Measurements from ENCODE around the gene RERE. TPM values are rescaled to one million over a fixed set of nuclear protein-coding genes. Genes with fewer than 3 reads are reported as not detected.

RERE gene
- 64.6 TPM for total RNA-seq

GRCh38 chr1:8817412-8818324 lies at the start of gene RERE:
Gene RERE, minus strand, starts transcription at chr1:8817640.
- peak in 1 of 3 experiments; percentile 7 for TF ChIP-seq CTCF (IDR thresholded peaks at IDR 0.05)
- H3K27ac ChIP-seq = peak within 1 kb of the TSS; percentile 83 to 96
- peaks cover 0 to 6% of the 10 kb centered on the region in 2 donors for H3K4me1 ChIP-seq
- intact Hi-C loops (cut with DNase I) = loop anchor here (2.0 kb wide), 1 partner anchor 31 kb away; no protein-coding TSS in a partner anchor
- no peaks in the 10 kb centered on the region for H3K9me3 ChIP-seq
- peak within 1 kb of the TSS; percentile 60 to 98 for H3K4me3 ChIP-seq
- H3K36me3 ChIP-seq = no peaks in the 10 kb centered on the region
- H3K27me3 ChIP-seq = no peaks in the 10 kb centered on the region
- peak; percentile 76 to 96 for DNase-seq (ENCODE audit: low spot score in 2 of 2)

- Histone ChIP-seq H3K27me3 (no peaks in the 10 kb centered on the region), H3K9me3 (no peaks in the 10 kb centered on the region), H3K4me1 (no peaks in the 10 kb centered on the region), H3K36me3 (peaks cover 99 to 100% of the 10 kb centered on the region in 2 donors), H3K27ac (no peak overlapping the region), H3K4me3 (no peak overlapping the region)
- no peak for DNase-seq (ENCODE audit: low spot score in 2 of 2)
- TF ChIP-seq CTCF (IDR thresholded peaks at IDR 0.05) = no peak
- intact Hi-C loops (cut with DNase I) = no loop called here
Observed at GRCh38 chr1:8866792-8867415, 49.5 kb upstream of the RERE start.

- H3K4me1 ChIP-seq = no peaks in the 10 kb centered on the region
- no peak overlapping the region for H3K4me3 ChIP-seq
- peaks cover 98 to 100% of the 10 kb centered on the region in 2 donors for H3K36me3 ChIP-seq
- no peak overlapping the region for H3K27ac ChIP-seq
- no peaks in the 10 kb centered on the region for H3K9me3 ChIP-seq
- no peak for TF ChIP-seq CTCF (IDR thresholded peaks at IDR 0.05)
- DNase-seq (ENCODE audit: low spot score in 2 of 2) = no peak
- no peaks in the 10 kb centered on the region for H3K27me3 ChIP-seq
- intact Hi-C loops (cut with DNase I) = no loop called here
Observed at GRCh38 chr1:8866173-8866791, 48.8 kb upstream of the RERE start.

- no peak overlapping the region for H3K4me3 ChIP-seq
- H3K4me1 ChIP-seq = no peaks in the 10 kb centered on the region
- no peaks in the 10 kb centered on the region for H3K27me3 ChIP-seq
- DNase-seq (ENCODE audit: low spot score in 2 of 2) = no peak
- intact Hi-C loops (cut with DNase I) = no loop called here
- H3K36me3 ChIP-seq = peaks cover 96 to 100% of the 10 kb centered on the region in 2 donors
- H3K9me3 ChIP-seq = no peaks in the 10 kb centered on the region
- TF ChIP-seq CTCF (IDR thresholded peaks at IDR 0.05) = no peak
- H3K27ac ChIP-seq = no peak overlapping the region
Observed at GRCh38 chr1:8864713-8865344, 47.4 kb upstream of the RERE start.

- Histone ChIP-seq H3K27me3 (no peaks in the 10 kb centered on the region), H3K4me3 (no peak overlapping the region), H3K27ac (no peak overlapping the region), H3K4me1 (peaks cover 4 to 8% of the 10 kb centered on the region in 2 donors), H3K36me3 (peaks cover 86 to 100% of the 10 kb centered on the region in 2 donors), H3K9me3 (no peaks in the 10 kb centered on the region)
- intact Hi-C loops (cut with DNase I) = no loop called here
- no peak for TF ChIP-seq CTCF (IDR thresholded peaks at IDR 0.05)
- DNase-seq (ENCODE audit: low spot score in 2 of 2) = no peak
Observed at GRCh38 chr1:8863794-8864233, 46.4 kb upstream of the RERE start.
